Activated T-cell treated with anti-CD3 and anti-CD28 coated beads for 48 hours (primary cell): ENCODE results near the gene ADM5.

Experiments used
- DNase-seq: peaks from one replicate; pipeline ENCODE4 v3.0.0-alpha.2; 2020; ENCODE audit warnings: low read depth

ADM5 gene, protein sequence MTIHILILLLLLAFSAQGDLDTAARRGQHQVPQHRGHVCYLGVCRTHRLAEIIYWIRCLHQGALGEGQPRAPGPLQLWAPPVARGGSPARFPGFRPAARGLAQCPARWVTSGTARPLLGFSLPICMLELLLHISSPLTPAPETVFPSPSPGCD

DNA sequence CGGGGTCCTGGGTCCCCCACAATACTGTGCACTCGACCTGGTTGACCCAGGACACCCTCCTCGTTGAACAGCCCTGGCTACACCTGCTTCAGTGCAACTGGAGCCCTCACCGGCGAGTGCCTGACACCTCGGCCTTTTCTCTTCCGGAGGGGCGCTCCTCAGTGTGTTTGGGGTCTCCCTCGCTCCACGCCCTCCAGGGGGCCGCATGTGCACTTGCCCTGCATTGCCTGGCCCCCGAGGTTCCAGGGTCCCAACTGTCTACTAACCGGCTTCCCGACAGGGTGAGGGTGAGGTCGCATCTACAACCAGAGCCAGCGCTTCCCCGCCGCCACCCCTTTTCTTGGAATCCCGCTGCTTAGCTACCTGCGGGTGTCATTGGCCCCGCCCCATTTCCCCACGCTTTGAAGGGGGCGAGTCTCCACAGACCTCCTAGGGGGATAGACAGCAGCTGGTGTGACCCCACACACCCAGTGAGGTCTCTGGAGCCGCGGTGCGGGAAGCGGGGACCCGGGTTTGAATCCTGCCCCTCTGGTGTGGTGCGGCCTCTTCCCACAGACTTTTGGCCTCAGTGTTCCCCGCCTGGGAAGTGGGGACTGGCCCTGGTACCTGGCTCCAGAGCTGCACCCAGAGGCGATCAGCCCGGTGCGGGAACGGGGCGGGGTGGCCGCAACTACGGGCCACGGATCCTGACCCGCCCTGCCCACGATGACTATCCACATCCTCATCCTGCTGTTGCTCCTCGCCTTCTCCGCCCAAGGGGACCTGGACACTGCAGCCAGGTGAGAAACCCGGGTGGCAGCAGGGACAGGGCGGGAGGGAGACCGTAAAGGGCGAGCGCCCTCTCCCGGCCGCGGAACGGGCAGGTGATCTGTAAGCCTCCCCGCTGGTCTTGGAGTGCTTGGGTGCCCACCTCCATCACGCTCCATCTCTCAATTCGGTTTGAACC is at the start of gene ADM5:
Gene ADM5 (plus strand): TSS at position 462 of the 946 bp plus-strand sequence. CDS start 244 bp downstream, at position 706.
- DNase-seq, result no peak

DNA sequence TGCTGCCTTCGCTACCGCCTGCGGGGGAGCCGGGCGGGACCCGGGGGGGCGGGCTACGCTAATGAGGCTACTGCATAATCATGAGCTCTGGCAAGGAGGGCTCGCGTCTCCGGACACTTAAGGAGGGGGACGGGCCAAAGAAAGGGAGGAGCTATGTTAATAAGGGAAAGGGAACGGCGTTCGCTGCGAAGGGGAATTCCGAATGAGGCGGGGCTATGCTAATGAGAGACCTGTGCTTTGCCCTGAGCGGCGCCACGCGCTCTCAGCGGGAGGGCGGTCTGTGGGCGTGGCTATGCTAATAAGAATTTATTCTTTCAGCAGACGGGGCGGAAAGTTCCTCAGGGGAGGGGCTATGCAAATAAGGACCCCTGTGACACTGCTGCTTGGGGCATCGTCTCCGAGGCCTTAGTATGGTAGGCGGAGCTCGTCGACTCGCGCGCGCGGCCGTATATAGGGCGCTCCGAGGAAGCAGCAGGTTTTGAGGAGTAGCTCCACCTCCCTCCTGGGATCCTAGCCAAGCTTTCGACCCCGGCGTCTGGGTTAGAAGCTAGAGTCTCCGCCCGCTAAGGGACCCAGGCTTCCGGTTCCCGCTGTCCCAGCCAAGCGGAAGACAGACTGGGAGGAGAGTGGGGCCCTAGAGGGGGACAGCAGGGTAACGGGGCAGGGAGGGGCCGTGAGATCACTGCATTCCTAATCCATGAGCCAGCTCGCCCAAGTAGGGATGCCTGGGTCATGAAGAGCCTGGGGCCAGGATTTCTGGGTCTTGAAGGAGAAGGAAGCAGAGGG is 49.1 kb upstream of the ADM5 start, which contains the start of gene RRAS:
Gene RRAS (minus strand): TSS at position 31 of the 786 bp plus-strand sequence. CDS start 45 bp downstream, outside the sequence.
- peak; percentile 99 for DNase-seq

DNA sequence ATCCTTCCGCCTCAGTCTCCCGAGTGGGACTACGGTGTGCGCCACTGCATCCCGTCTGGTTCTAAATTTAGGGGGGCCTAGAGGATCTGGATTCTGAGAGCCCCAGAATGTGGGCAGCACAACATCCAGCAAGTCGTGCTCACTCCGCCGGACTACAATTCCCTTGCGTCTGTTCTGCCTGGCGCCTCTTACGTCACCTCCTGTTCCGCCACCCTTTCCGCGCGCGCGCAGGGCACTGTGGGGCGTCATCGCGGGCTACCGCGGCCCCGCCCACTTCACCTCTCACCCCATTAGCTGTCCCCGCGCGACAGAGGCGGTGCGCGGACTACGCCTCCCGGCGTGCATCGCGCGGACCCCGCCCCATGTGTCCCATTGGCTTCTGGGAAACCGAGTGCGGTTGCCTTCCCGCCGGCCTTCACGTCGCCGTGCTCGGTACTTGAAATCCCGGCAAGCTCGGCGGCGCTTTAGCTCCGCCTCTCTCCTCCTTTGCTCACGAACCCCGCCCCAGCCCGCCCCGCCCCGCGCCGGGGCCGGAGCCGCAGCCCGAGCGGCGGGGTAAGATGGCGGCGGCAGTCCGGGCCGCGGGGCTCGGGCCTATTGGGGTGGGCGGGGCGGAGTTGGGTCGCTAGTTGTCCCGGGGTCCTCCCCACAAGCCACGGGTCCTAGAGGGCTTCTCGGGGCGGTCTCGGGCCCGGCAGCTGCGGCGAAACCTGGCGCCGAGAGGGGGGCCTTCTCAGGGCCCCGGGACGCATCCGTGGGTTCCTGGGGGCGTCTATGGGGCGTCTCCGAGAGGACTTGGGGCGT is 47.5 kb upstream of the ADM5 start, which contains the start of gene SCAF1:
Gene SCAF1 (plus strand): TSS at position 522 of the 804 bp plus-strand sequence. CDS start 2,818 bp downstream, outside the sequence.
- peak; percentile 100 for DNase-seq

DNA sequence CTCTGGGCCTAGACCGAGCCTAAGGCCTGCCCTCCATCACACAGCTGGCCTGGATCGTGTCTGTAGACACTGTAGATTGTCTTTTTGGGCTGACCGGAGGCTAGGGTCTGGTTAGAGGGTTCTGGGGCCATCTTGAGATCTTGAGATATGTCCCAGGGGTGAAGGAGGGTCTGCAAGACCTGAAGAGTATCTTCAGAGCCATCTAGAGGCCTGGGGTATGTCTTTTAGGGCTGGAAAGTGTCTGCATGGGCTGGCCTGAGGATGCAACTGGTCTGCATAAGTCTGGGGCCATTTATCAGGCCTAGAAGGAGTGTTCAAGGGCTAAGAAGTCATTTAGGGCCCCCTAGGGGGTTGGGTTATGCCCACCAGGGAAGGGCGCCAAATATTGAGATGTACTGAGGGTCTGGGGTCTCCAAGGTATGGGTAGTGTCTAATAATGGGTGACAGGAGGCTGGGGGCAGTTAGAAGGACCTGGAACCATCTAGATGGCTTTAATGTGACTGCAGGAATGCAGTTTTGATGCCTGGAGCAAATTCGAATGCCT is 46.8 kb upstream of the ADM5 start:
- no peak for DNase-seq

DNA sequence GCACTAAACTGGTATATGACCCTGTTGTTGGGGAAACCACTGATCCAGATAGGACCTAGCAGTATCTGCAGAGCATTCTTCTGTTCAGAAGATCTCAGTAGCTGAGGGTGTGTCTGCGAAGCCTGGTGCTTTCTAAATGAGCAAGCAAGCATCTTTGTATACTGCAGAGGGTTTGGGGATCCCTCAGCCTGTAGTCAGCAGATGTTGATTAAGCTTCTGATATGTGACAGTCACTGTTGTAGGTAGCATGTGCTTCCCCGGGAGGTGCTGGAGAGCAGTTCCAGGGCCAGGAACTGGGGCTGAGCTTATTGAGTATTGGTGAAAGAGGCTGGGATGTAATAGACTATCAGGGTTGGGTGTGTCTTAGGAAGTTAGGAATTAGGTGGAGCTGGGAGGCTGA is 45.9 kb upstream of the ADM5 start:
- no peak for DNase-seq

DNA sequence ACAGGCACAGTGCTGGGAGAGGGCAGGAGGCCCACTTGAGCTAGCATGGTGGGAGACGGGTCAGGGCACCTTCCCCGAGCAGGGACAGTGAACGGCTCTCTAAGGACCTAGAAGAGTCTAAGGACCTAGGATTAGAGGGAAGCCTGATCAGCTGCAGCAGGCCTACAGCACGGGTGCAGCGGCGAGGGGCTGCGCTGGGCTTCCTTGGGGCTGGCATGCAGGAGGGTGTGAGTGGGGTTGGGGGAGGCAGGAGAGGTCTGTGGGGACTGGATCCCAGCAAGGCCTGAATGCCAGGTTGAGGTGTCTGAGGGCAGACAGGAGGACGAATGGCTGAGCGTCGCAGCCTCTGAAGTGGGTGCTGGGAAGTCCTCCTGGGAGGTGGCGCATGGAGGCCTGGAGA is 43.8 kb upstream of the ADM5 start:
- no peak for DNase-seq

- no peak for DNase-seq
Measured at GRCh38 chr19:49645995-49646394, 43.4 kb upstream of the ADM5 start.

- no peak for DNase-seq
Measured at GRCh38 chr19:49646586-49646985, 42.8 kb upstream of the ADM5 start.

GRCh38 chr19:49651029-49651819 is 38.2 kb upstream of the ADM5 start:
- no peak for DNase-seq

- no peak for DNase-seq
Measured at GRCh38 chr19:49651820-49652550, 37.4 kb upstream of the ADM5 start.

DNA sequence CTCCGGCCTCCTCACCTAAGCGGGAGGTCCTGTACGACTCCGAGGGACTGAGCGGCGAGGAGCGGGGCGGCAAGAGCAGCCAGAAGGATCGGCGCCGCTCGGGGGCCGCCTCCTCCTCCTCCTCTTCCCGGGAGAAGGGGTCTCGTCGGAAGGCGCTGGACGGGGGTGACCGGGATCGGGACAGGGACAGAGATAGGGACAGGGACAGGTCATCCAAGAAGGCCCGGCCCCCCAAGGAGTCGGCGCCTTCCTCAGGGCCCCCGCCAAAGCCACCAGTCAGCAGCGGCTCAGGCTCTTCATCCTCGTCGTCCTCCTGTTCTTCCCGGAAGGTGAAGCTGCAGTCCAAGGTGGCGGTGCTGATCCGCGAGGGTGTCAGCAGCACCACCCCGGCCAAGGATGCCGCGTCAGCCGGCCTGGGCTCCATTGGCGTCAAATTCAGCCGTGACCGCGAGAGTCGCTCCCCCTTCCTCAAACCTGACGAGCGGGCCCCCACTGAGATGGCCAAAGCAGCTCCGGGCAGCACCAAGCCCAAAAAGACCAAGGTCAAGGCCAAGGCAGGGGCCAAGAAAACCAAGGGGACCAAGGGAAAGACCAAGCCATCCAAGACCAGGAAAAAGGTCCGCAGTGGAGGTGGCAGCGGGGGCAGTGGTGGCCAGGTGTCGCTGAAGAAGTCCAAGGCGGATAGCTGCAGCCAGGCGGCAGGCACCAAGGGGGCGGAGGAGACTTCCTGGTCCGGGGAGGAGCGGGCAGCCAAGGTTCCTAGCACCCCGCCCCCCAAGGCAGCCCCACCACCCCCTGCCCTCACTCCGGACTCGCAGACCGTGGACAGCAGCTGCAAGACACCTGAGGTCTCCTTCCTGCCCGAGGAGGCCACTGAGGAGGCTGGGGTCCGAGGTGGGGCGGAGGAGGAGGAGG is 36.6 kb upstream of the ADM5 start:
- no peak for DNase-seq

GRCh38 chr19:49653466-49653806 is 36.0 kb upstream of the ADM5 start:
- DNase-seq, result no peak

DNA sequence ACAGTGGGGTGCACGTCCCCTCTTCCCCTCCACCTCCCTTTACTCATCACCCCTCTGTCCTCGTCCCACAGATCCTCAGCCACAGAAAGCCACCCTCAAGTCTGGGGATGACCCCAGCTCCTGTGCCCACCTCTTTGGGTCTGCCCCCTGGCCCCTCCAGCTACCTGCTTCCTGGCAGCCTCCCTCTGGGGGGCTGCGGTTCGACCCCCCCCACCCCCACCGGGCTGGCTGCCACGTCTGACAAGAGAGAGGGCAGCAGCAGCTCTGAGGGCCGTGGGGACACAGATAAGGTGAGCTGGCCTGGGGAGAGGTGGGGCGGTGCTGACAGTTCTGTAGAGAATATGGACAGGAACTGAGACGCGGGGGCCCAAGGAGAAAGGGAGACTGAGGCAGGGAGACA is 34.8 kb upstream of the ADM5 start:
- DNase-seq, result no peak

GRCh38 chr19:49655570-49656455 is 33.6 kb upstream of the ADM5 start:
- DNase-seq, result no peak

- no peak for DNase-seq
Measured at GRCh38 chr19:49656456-49657109, 32.8 kb upstream of the ADM5 start.

DNA sequence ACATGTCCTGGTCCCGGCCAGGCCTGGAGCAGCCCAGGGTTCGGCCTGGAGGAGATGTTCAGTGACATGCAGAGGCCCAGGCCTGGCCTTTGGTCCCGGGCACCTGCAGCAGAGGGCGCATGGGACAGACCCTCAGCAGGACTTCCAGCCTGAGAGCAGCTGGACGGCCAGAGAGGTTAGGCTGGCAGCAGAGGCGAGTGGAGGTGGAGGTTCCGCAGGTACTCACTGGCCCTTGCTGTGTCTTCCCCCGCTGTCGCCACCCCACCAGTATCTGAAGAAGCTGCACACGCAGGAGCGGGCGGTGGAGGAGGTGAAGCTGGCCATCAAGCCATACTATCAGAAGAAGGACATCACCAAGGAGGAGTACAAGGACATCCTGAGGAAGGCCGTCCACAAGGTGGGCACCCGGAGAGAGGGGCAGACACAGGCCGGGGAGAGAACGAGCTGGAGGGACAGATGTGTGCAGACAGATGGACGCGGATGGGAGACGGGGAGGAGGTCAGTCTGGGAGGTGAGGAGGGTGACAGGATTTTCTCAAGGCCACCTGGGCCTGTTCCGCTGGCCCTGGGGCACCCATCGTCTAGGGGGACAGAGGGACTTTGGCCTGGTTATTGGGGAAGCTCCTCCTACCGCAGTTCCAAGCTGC is 31.8 kb upstream of the ADM5 start:
- no peak for DNase-seq

DNA sequence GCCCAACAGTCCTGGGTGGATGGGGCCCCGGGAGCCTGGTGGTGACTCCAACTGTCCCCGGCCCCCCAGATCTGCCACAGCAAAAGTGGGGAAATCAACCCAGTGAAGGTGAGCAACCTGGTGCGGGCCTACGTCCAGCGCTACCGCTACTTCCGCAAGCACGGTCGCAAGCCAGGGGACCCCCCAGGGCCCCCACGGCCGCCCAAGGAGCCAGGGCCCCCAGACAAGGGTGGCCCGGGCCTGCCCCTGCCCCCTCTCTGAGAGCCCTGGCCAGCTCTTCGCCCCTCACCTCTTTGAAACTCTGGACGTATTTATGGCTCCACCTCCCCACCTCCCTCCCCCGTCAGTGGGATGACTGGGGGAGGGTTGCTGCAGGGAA is 31.3 kb upstream of the ADM5 start:
- DNase-seq, result no peak
